ENCODE data around the gene PHLPP1.
A peak's percentile ranks its signal among the peaks of the same experiment; 100 is the strongest.

PHLPP1 gene

GRCh38 chr18:62990653-62991052, 275.3 kb downstream of the PHLPP1 start:
- TF ChIP-seq, protein P1, sequence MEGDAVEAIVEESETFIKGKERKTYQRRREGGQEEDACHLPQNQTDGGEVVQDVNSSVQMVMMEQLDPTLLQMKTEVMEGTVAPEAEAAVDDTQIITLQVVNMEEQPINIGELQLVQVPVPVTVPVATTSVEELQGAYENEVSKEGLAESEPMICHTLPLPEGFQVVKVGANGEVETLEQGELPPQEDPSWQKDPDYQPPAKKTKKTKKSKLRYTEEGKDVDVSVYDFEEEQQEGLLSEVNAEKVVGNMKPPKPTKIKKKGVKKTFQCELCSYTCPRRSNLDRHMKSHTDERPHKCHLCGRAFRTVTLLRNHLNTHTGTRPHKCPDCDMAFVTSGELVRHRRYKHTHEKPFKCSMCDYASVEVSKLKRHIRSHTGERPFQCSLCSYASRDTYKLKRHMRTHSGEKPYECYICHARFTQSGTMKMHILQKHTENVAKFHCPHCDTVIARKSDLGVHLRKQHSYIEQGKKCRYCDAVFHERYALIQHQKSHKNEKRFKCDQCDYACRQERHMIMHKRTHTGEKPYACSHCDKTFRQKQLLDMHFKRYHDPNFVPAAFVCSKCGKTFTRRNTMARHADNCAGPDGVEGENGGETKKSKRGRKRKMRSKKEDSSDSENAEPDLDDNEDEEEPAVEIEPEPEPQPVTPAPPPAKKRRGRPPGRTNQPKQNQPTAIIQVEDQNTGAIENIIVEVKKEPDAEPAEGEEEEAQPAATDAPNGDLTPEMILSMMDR (IDR thresholded peaks at IDR 0.05; ENCODE audit: insufficient read depth, low read depth, low read length, missing control alignments), result no peak
- no peak overlapping the region for H3K4me3 ChIP-seq (ENCODE audit: low read depth, low read length)
- DNase-seq (ENCODE audit: low read depth), result no peak

DNA sequence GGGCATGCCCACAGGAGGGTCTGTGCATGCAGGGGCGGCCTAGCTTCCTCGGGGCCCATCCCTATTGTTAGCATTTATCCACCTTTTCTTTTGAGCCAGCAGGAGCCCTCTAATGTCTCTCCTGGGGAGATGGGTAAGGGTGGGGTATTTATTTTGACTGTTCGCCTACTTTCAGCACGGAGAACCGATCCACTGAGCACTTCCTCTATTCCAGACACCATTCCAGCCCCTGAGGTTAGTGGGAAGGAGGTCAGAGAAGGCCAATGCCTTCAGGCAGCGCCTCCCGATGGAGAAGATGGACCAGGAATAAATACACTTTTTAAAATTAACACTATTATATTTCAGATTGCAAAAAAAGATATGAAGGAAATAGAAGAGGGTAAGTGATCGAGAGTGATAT, 276.0 kb downstream of the PHLPP1 start:
- no peak overlapping the region for H3K4me3 ChIP-seq (ENCODE audit: low read depth, low read length)
- TF ChIP-seq, protein P1 (IDR thresholded peaks at IDR 0.05; ENCODE audit: insufficient read depth, low read depth, low read length, missing control alignments), result no peak
- DNase-seq (ENCODE audit: low read depth), result no peak

DNA sequence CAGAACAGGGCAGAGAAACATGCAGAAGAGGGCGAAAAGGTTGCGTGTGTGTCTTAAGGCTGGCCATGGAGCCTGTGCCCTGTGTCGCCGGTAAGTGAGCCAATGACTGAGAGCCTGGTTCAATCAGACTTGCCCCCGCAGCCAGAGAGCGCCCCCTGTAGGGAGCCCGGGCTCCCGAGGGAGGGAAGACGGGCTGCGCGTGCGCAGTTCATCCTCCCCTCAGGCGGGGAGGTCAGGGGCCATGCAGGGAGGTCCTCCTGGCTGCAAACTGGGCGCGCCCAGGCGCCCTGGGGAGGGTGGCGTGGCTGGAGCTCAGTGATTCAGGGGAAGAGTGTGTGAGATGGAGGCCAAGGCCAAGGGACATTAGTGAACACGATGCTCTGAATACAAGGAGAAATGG, 276.6 kb downstream of the PHLPP1 start:
- TF ChIP-seq, protein P1 (IDR thresholded peaks at IDR 0.05; ENCODE audit: insufficient read depth, low read depth, low read length, missing control alignments), result peak; percentile 4
- DNase-seq (ENCODE audit: low read depth), result no peak
- H3K4me3 ChIP-seq (ENCODE audit: low read depth, low read length), result no peak overlapping the region

DNA sequence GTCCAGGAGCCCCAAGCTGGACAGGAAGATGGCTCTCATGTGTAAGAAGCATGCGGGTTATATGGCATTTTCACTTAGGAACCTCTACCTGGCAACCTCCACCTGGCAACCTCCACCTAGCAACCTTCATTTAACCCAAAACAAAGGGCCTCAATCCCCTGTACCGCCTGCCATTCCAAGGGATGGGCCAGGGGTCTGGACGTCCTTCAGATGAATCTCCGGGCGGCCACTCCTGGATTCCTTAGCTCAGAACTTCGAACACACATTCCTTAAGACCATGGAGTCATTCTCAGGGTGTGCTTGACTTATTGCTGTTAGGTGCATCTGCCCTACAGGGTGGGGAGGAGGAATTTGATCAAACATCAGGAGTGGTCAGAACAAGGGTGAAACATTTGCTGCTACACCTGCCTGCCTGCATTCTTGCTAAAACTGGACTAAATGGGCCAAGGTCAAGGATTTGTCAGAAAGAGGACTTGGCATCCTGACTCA, 277.6 kb downstream of the PHLPP1 start:
- DNase-seq (ENCODE audit: low read depth), result no peak
- TF ChIP-seq, protein P1 (IDR thresholded peaks at IDR 0.05; ENCODE audit: insufficient read depth, low read depth, low read length, missing control alignments), result no peak
- H3K4me3 ChIP-seq (ENCODE audit: low read depth, low read length), result no peak overlapping the region

- no peak for DNase-seq (ENCODE audit: low read depth)
- TF ChIP-seq, protein P1 (IDR thresholded peaks at IDR 0.05; ENCODE audit: insufficient read depth, low read depth, low read length, missing control alignments), result no peak
- H3K4me3 ChIP-seq (ENCODE audit: low read depth, low read length), result no peak overlapping the region
Measured at GRCh38 chr18:62996566-62996965, 281.2 kb downstream of the PHLPP1 start.

DNA sequence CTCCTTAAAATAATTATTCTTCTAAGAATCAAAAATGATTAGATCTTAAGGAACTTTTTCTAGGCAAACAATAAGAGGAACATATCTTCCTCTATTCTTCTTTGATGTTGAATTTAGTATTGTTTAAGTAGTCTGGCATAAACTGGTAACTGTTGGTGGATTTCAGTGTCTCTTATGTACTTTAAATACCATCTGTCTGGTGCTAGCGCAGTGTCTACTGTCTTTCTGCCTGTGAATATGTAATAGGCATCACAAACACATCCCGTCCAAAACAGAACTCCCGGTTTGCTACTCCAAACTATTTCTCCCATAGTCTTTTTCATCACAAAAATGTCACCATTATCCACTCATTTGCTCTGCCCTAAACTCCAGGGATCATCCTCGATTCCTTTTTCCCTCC, 281.7 kb downstream of the PHLPP1 start:
- H3K4me3 ChIP-seq (ENCODE audit: low read depth, low read length), result no peak overlapping the region
- TF ChIP-seq, protein P1 (IDR thresholded peaks at IDR 0.05; ENCODE audit: insufficient read depth, low read depth, low read length, missing control alignments), result no peak
- no peak for DNase-seq (ENCODE audit: low read depth)

- H3K4me3 ChIP-seq (ENCODE audit: low read depth, low read length), result no peak overlapping the region
- TF ChIP-seq, protein P1 (IDR thresholded peaks at IDR 0.05; ENCODE audit: insufficient read depth, low read depth, low read length, missing control alignments), result no peak
- DNase-seq (ENCODE audit: low read depth), result peak; percentile 16
Measured at GRCh38 chr18:62998443-62998842, 283.1 kb downstream of the PHLPP1 start.

Data from GM12865 (cell line).